ENCODE data around the gene CABP7.
A peak's percentile ranks its signal among the peaks of the same experiment; 100 is the strongest.

GRCh38 chr22:29719899-29720645, at the start of gene CABP7:
- TF ChIP-seq CTCF (optimal IDR thresholded peaks at IDR 0.05 in 1 of 3, IDR thresholded peaks at IDR 0.05 in 1 of 3, conservative IDR thresholded peaks at IDR 0.05 in 1 of 3; ENCODE audit: extremely low read depth in 1 of 3, insufficient read depth in 2 of 3, low read length in 3 of 3) (no peak), EZH2 (IDR thresholded peaks at IDR 0.05; ENCODE audit: low read length) (peak; percentile 63)
